HL-60 (cell line): Measurements from ENCODE around the gene MARCO.

Experiments
- DNase-seq, 2 experiments: peaks; one replicate each; pipeline ENCODE4 v3.0.0-alpha.2; 2010 to 2020; ENCODE audit warnings: low read depth in 1 of 2, low spot score in 1 of 2
- H3K27ac ChIP-seq: fragments of 250-450 bp; sonication (Bioruptor Pico); replicated peaks from 2 replicates; pipeline ENCODE4 v1.5.1; 2020; ENCODE audit warnings: mild to moderate bottlenecking, moderate library complexity
- H3K27me3 ChIP-seq: fragments of 250-450 bp; sonication (Bioruptor Pico); 2 replicates; pipeline ENCODE4 v1.5.1; 2021; ENCODE audit warnings: mild to moderate bottlenecking, moderate library complexity; ENCODE audit not compliant: insufficient read depth, poor library complexity, severe bottlenecking
- H3K4me3 ChIP-seq: replicated peaks from 2 replicates; pipeline ENCODE4 v1.5.1; 2011; ENCODE audit warnings: mild to moderate bottlenecking, control low read depth, low read length; ENCODE audit not compliant: insufficient read depth
- GABPA ChIP-seq: IDR thresholded peaks from 2 replicates; pipeline ENCODE4 v1.6.1; 2012; ENCODE audit warnings: low read depth
- POLR2AphosphoS5 ChIP-seq: IDR thresholded peaks from 2 replicates; pipeline ENCODE4 v1.6.1; 2012; ENCODE audit warnings: low read depth
- SPI1 ChIP-seq: IDR thresholded peaks from 2 replicates; pipeline ENCODE4 v1.6.1; 2012; ENCODE audit warnings: low read depth, mild to moderate bottlenecking, borderline replicate concordance
- TF ChIP-seq, protein P1 (sequence below): IDR thresholded peaks from 2 replicates; pipeline ENCODE4 v1.6.1; 2012; ENCODE audit warnings: low read depth; ENCODE audit not compliant: insufficient replicate concordance
- TF ChIP-seq, protein P2 (sequence below): IDR thresholded peaks from one replicate; pipeline ENCODE4 v1.5.1; 2011; ENCODE audit warnings: low read length, control low read depth, inconsistent platforms; ENCODE audit not compliant: insufficient read depth

MARCO gene

DNA sequence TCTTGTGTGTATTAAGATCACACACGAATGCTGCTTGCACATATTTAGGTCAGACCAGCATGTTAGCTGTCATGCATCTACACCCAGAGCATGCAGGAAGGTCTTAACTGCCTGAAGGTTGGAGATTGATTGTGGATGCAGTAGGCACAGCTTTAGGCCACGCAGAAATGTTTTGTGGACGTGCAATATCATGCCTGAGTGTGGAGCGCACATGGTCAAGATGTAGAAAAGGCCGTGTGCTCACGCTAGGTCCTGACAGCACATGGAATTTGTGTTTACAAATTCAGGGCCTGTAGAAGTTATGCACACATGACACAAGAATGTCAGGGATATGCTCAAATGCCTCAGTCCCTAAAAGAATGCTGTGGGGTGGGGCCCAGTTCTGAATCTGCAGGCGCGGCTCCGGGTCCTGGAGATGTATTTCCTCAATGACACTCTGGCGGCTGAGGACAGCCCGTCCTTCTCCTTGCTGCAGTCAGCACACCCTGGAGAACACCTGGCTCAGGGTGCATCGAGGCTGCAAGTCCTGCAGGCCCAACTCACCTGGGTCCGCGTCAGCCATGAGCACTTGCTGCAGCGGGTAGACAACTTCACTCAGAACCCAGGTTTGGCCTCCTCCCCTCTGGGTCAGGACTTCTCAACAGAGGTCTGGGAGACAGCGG lies 27.9 kb downstream of the MARCO start:
- no peaks in the 10 kb centered on the region for H3K27me3 ChIP-seq
- no peak overlapping the region for H3K4me3 ChIP-seq
- TF ChIP-seq, protein P1, sequence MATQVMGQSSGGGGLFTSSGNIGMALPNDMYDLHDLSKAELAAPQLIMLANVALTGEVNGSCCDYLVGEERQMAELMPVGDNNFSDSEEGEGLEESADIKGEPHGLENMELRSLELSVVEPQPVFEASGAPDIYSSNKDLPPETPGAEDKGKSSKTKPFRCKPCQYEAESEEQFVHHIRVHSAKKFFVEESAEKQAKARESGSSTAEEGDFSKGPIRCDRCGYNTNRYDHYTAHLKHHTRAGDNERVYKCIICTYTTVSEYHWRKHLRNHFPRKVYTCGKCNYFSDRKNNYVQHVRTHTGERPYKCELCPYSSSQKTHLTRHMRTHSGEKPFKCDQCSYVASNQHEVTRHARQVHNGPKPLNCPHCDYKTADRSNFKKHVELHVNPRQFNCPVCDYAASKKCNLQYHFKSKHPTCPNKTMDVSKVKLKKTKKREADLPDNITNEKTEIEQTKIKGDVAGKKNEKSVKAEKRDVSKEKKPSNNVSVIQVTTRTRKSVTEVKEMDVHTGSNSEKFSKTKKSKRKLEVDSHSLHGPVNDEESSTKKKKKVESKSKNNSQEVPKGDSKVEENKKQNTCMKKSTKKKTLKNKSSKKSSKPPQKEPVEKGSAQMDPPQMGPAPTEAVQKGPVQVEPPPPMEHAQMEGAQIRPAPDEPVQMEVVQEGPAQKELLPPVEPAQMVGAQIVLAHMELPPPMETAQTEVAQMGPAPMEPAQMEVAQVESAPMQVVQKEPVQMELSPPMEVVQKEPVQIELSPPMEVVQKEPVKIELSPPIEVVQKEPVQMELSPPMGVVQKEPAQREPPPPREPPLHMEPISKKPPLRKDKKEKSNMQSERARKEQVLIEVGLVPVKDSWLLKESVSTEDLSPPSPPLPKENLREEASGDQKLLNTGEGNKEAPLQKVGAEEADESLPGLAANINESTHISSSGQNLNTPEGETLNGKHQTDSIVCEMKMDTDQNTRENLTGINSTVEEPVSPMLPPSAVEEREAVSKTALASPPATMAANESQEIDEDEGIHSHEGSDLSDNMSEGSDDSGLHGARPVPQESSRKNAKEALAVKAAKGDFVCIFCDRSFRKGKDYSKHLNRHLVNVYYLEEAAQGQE, result no peak
- TF ChIP-seq, protein P2, sequence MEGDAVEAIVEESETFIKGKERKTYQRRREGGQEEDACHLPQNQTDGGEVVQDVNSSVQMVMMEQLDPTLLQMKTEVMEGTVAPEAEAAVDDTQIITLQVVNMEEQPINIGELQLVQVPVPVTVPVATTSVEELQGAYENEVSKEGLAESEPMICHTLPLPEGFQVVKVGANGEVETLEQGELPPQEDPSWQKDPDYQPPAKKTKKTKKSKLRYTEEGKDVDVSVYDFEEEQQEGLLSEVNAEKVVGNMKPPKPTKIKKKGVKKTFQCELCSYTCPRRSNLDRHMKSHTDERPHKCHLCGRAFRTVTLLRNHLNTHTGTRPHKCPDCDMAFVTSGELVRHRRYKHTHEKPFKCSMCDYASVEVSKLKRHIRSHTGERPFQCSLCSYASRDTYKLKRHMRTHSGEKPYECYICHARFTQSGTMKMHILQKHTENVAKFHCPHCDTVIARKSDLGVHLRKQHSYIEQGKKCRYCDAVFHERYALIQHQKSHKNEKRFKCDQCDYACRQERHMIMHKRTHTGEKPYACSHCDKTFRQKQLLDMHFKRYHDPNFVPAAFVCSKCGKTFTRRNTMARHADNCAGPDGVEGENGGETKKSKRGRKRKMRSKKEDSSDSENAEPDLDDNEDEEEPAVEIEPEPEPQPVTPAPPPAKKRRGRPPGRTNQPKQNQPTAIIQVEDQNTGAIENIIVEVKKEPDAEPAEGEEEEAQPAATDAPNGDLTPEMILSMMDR, result no peak
- no peak for TF ChIP-seq GABPA
- TF ChIP-seq SPI1, result no peak
- no peak for TF ChIP-seq POLR2AphosphoS5
- peak overlapping the region; percentile 86 for H3K27ac ChIP-seq
- DNase-seq, result no peak

DNA sequence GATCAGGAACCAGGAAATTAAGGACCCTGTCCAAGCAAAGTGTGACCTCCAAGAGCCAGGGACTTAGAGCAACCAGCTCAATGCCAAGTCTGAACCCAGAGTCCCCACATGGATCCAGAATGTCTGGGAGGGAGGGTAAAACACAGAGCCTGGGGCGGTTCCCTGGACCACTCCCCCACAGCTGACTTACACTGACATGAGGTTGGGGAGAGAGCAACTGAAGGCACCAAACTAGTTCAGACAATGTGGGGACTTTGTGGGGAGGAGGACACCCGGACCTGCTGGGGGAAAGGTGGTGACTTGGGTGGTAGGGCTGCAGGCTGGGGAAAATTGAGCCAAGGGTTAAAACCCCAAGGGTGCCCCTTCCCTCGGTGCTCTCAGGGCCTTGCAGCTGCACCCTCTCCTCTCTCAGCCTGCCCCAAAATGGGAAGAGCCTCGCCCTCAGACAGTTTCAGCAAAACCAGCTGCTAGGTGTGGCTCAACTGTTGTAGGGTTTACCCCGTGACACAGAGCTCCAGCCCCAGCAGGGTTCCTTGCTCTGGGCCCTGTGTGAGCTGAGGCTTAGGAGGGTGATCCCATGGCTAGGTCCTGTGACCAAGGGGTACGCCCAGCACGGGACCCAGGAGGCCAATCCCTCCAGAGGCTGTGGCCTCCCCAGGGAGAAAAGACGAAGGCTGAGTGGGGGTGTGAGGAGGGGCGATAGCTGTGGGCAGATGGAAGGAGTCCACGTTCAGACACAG lies 28.6 kb downstream of the MARCO start:
- peak; percentile 51 to 90 for DNase-seq
- TF ChIP-seq, protein P2, result no peak
- TF ChIP-seq SPI1, result peak; percentile 75; the same call in 1 of the 2 replicates
- no peak for TF ChIP-seq GABPA
- TF ChIP-seq, protein P1, result no peak
- TF ChIP-seq POLR2AphosphoS5, result peak; percentile 68
- no peaks in the 10 kb centered on the region for H3K27me3 ChIP-seq
- peak overlapping the region; percentile 86 for H3K27ac ChIP-seq
- no peak overlapping the region for H3K4me3 ChIP-seq

DNA sequence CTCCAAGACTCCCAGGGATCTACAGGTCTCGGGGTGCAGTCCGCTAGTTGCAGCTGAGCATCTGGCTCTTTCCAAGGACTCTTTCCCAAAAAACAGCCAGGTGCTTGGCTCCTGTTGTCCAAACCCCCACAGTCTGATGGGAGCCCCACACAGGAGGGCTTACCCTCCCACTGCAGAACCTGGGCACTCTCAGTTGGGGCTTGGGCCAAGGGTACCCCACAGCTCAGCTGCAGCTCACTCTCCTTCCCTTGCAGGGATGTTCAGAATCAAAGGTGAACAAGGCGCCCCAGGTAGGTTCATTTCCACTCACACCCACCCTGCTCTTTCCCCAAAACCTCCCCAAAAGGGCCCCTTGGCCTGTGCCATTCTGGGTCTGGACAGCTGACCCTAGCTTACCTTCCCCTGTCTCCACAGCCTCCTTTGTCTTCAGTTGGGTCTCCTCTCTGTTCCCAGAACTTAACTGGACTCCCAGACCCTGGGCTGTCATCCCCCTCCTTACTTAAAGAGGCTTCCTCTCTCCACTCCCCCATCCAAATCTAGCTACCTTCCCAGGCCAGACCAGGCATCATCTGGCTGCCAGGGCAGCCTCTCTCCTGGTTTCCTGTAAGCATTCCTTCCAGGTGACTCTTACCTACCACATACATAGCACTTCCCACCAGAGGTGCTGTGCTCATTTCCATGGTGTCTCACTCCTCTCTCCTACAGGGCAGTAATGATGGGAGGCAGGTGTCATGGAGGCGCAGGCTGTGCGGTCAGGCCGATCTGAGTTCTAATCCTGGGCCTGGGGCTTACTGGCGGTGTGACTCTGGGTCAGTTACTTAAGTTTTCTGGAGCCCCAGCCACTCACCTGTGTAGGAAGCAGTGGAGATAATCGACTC lies 29.5 kb downstream of the MARCO start:
- Histone ChIP-seq H3K4me3 (no peak overlapping the region), H3K27ac (peak overlapping the region; percentile 86), H3K27me3 (no peaks in the 10 kb centered on the region)
- no peak for DNase-seq
- TF ChIP-seq GABPA (no peak), POLR2AphosphoS5 (no peak), SPI1 (no peak)
- TF ChIP-seq, protein P1, result no peak
- TF ChIP-seq, protein P2, result no peak
